ENCODE measurements around the gene PI4KA.
A peak's percentile ranks its signal among the peaks of the same experiment; 100 is the strongest.
"Not testable (repeated sequence)": the region's sequence is repeated elsewhere in the genome, so short reads cannot be mapped to it uniquely, and the experiment has no call there.

PI4KA gene

GRCh38 chr22:20858615-20859416 lies at the start of gene PI4KA, which contains the start of gene SNAP29:
PI4KA (minus strand) TSS chr22:20858811; CDS start chr22:20858725, 86 bp downstream.
SNAP29 (plus strand) TSS chr22:20859007; CDS start chr22:20859111, 104 bp downstream.
- DNase-seq (ENCODE audit: low spot score) = peak; percentile 98

GRCh38 chr22:20906387-20906767 lies 47.8 kb upstream of the PI4KA start:
- no peak for DNase-seq (ENCODE audit: low spot score)

GRCh38 chr22:20905415-20906386 lies 47.1 kb upstream of the PI4KA start:
- no peak for DNase-seq (ENCODE audit: low spot score)

GRCh38 chr22:20904980-20905355 lies 46.4 kb upstream of the PI4KA start:
- no peak for DNase-seq (ENCODE audit: low spot score)

GRCh38 chr22:20904008-20904979 lies 45.7 kb upstream of the PI4KA start:
- DNase-seq (ENCODE audit: low spot score) = no peak

- no peak for DNase-seq (ENCODE audit: low spot score)
Observed at GRCh38 chr22:20903093-20903492, 44.5 kb upstream of the PI4KA start.

GRCh38 chr22:20901093-20902033 lies 42.8 kb upstream of the PI4KA start:
- not testable (repeated sequence) for DNase-seq (ENCODE audit: low spot score)

- no peak for DNase-seq (ENCODE audit: low spot score)
Observed at GRCh38 chr22:20899827-20900423, 41.3 kb upstream of the PI4KA start.

GRCh38 chr22:20897737-20898136 lies 39.1 kb upstream of the PI4KA start:
- DNase-seq (ENCODE audit: low spot score) = not testable (repeated sequence)

- DNase-seq (ENCODE audit: low spot score) = no peak
Observed at GRCh38 chr22:20890975-20891374, 32.4 kb upstream of the PI4KA start.

- DNase-seq (ENCODE audit: low spot score) = no peak
Observed at GRCh38 chr22:20889904-20890540, 31.4 kb upstream of the PI4KA start.

- DNase-seq (ENCODE audit: low spot score) = no peak
Observed at GRCh38 chr22:20889025-20889704, 30.6 kb upstream of the PI4KA start.

GRCh38 chr22:20887375-20887774 lies 28.8 kb upstream of the PI4KA start:
- no peak for DNase-seq (ENCODE audit: low spot score)

- peak; percentile 85 for DNase-seq (ENCODE audit: low spot score)
Observed at GRCh38 chr22:20885557-20886323, 27.1 kb upstream of the PI4KA start.

GRCh38 chr22:20885017-20885556 lies 26.5 kb upstream of the PI4KA start:
- DNase-seq (ENCODE audit: low spot score) = no peak

GRCh38 chr22:20884454-20884853 lies 25.8 kb upstream of the PI4KA start:
- DNase-seq (ENCODE audit: low spot score) = no peak

GRCh38 chr22:20882855-20883254 lies 24.2 kb upstream of the PI4KA start:
- no peak for DNase-seq (ENCODE audit: low spot score)
